Activated T-cell treated with anti-CD3 and anti-CD28 coated beads, Interleukin-2, amount 50 U/mL, for 72 hours (primary cell): ENCODE results near the gene HMCN1. TPM values are rescaled to one million over a fixed set of nuclear protein-coding genes. Genes with fewer than 3 reads are reported as not detected.

Experiments used
- ATAC-seq, 2 donors: fragments of 150-1000 bp; cut with Tn5 transposase; replicated peaks in 1 of 2; 2 replicates each; pipeline ENCODE4 v1.10.0; 2021; ENCODE audit warnings: moderate library complexity in 2 of 2, mild to moderate bottlenecking in 1 of 2
- DNase-seq, 2 donors: peaks; one replicate each; pipeline ENCODE4 v3.0.0; 2021 to 2022; ENCODE audit warnings: mixed read lengths in 1 of 2
- H3K27ac Mint-ChIP-seq: one replicate; pipeline ENCODE4 v1.8.0; 2022; ENCODE audit warnings: mild to moderate bottlenecking, moderate library complexity, mixed read lengths
- H3K27me3 Mint-ChIP-seq: one replicate; pipeline ENCODE4 v1.8.0; 2022; ENCODE audit warnings: low read depth, mixed read lengths
- H3K36me3 Mint-ChIP-seq, 2 donors: one replicate each; pipeline ENCODE4 v1.8.0; 2022; ENCODE audit warnings: mixed read lengths in 2 of 2, mild to moderate bottlenecking in 1 of 2; ENCODE audit not compliant: insufficient read depth in 2 of 2
- H3K4me1 Mint-ChIP-seq: one replicate; pipeline ENCODE4 v1.8.0; 2022; ENCODE audit warnings: low read depth, mixed read lengths
- H3K4me3 Mint-ChIP-seq, 2 donors: one replicate each; pipeline ENCODE4 v1.8.0; 2022; ENCODE audit warnings: mild to moderate bottlenecking in 2 of 2, mixed read lengths in 2 of 2, moderate library complexity in 2 of 2
- H3K9me3 Mint-ChIP-seq, 2 donors: one replicate each; pipeline ENCODE4 v1.8.0; 2022; ENCODE audit warnings: mixed read lengths in 2 of 2
- total RNA-seq, 2 donors: library from RNA; stranded (reverse); gene quantifications; one replicate each; pipeline ENCODE4 v1.2.3, GENCODE V29; 2022

Gene HMCN1
- total RNA-seq, 2 donors from 2014 or later = 0.05 to 0.12 TPM

GRCh38 chr1:185917646-185918045 lies 183.5 kb downstream of the HMCN1 start:
- no peak for ATAC-seq
- H3K4me3 Mint-ChIP-seq = no peak overlapping the region
- peaks cover 13% of the 10 kb centered on the region for H3K27me3 Mint-ChIP-seq
- no peaks in the 10 kb centered on the region for H3K4me1 Mint-ChIP-seq
- no peak overlapping the region for H3K27ac Mint-ChIP-seq
- DNase-seq = no peak
- H3K36me3 Mint-ChIP-seq = no peaks in the 10 kb centered on the region
- H3K9me3 Mint-ChIP-seq = peaks cover 0 to 1% of the 10 kb centered on the region in 2 donors

- Mint-ChIP-seq H3K36me3 (no peaks in the 10 kb centered on the region), H3K4me1 (no peaks in the 10 kb centered on the region), H3K9me3 (peaks cover 0 to 1% of the 10 kb centered on the region in 2 donors), H3K4me3 (no peak overlapping the region), H3K27ac (no peak overlapping the region), H3K27me3 (peaks cover 13% of the 10 kb centered on the region)
- no peak for DNase-seq
- ATAC-seq = no peak
These were observed 186.4 kb downstream of the HMCN1 start for GRCh38 chr1:185920602-185921001.

- ATAC-seq (no peak), DNase-seq (no peak)
- peaks cover 13% of the 10 kb centered on the region for H3K27me3 Mint-ChIP-seq
- H3K4me3 Mint-ChIP-seq = no peak overlapping the region
- H3K4me1 Mint-ChIP-seq = no peaks in the 10 kb centered on the region
- no peak overlapping the region for H3K27ac Mint-ChIP-seq
- no peaks in the 10 kb centered on the region for H3K36me3 Mint-ChIP-seq
- peaks cover 0 to 1% of the 10 kb centered on the region in 2 donors for H3K9me3 Mint-ChIP-seq
These were observed 187.4 kb downstream of the HMCN1 start for GRCh38 chr1:185921636-185922035.

GRCh38 chr1:185926588-185926987 lies 192.4 kb downstream of the HMCN1 start:
- DNase-seq = no peak
- no peaks in the 10 kb centered on the region for H3K4me1 Mint-ChIP-seq
- no peak overlapping the region for H3K4me3 Mint-ChIP-seq
- no peaks in the 10 kb centered on the region for H3K27me3 Mint-ChIP-seq
- H3K9me3 Mint-ChIP-seq = no peaks in the 10 kb centered on the region
- no peak for ATAC-seq
- no peak overlapping the region for H3K27ac Mint-ChIP-seq
- no peaks in the 10 kb centered on the region for H3K36me3 Mint-ChIP-seq

- Mint-ChIP-seq H3K9me3 (no peaks in the 10 kb centered on the region), H3K27ac (no peak overlapping the region), H3K27me3 (peaks cover under 1% of the 10 kb centered on the region), H3K4me1 (no peaks in the 10 kb centered on the region), H3K4me3 (no peak overlapping the region), H3K36me3 (no peaks in the 10 kb centered on the region)
- DNase-seq = no peak
- ATAC-seq = no peak
These were observed 195.6 kb downstream of the HMCN1 start for GRCh38 chr1:185929776-185930175.

- DNase-seq = no peak
- Mint-ChIP-seq H3K36me3 (no peaks in the 10 kb centered on the region), H3K27ac (no peak overlapping the region), H3K9me3 (no peaks in the 10 kb centered on the region), H3K4me3 (no peak overlapping the region), H3K4me1 (no peaks in the 10 kb centered on the region), H3K27me3 (peaks cover 8% of the 10 kb centered on the region)
- no peak for ATAC-seq
These were observed 197.2 kb downstream of the HMCN1 start for GRCh38 chr1:185931438-185931837.

- no peaks in the 10 kb centered on the region for H3K36me3 Mint-ChIP-seq
- no peak for ATAC-seq
These were observed 199.4 kb downstream of the HMCN1 start for GRCh38 chr1:185933580-185933979.

GRCh38 chr1:185934476-185935189 lies 200.4 kb downstream of the HMCN1 start:
- ATAC-seq (no peak), DNase-seq (no peak)
- H3K27me3 Mint-ChIP-seq = peaks cover 12% of the 10 kb centered on the region
- H3K4me1 Mint-ChIP-seq = no peaks in the 10 kb centered on the region
- H3K36me3 Mint-ChIP-seq = no peaks in the 10 kb centered on the region
- no peak overlapping the region for H3K4me3 Mint-ChIP-seq
- peaks cover 1 to 4% of the 10 kb centered on the region in 2 donors for H3K9me3 Mint-ChIP-seq
- H3K27ac Mint-ChIP-seq = no peak overlapping the region

More at GRCh38 chr1:185933580-185933979, 199.4 kb downstream of the HMCN1 start:
- Mint-ChIP-seq H3K9me3 (peaks cover 1 to 4% of the 10 kb centered on the region in 2 donors), H3K27me3 (peaks cover 12% of the 10 kb centered on the region), H3K4me1 (no peaks in the 10 kb centered on the region), H3K4me3 (no peak overlapping the region), H3K27ac (no peak overlapping the region)
- DNase-seq = no peak

- Mint-ChIP-seq H3K4me1 (no peaks in the 10 kb centered on the region), H3K27me3 (peaks cover 12% of the 10 kb centered on the region), H3K36me3 (no peaks in the 10 kb centered on the region), H3K9me3 (peaks cover 1 to 4% of the 10 kb centered on the region in 2 donors), H3K4me3 (no peak overlapping the region), H3K27ac (no peak overlapping the region)
- ATAC-seq = no peak
- no peak for DNase-seq
These were observed 201.2 kb downstream of the HMCN1 start for GRCh38 chr1:185935360-185935759.

GRCh38 chr1:185936641-185937040 lies 202.4 kb downstream of the HMCN1 start:
- Mint-ChIP-seq H3K4me3 (no peak overlapping the region), H3K9me3 (peaks cover 1 to 4% of the 10 kb centered on the region in 2 donors), H3K4me1 (no peaks in the 10 kb centered on the region), H3K27ac (no peak overlapping the region), H3K27me3 (peaks cover 12% of the 10 kb centered on the region), H3K36me3 (no peaks in the 10 kb centered on the region)
- DNase-seq = no peak
- ATAC-seq = no peak

GRCh38 chr1:185938396-185938795 lies 204.2 kb downstream of the HMCN1 start:
- Mint-ChIP-seq H3K4me3 (no peak overlapping the region), H3K27me3 (peaks cover 12% of the 10 kb centered on the region), H3K27ac (no peak overlapping the region), H3K9me3 (peaks cover 3 to 4% of the 10 kb centered on the region in 2 donors), H3K4me1 (no peaks in the 10 kb centered on the region), H3K36me3 (no peaks in the 10 kb centered on the region)
- no peak for ATAC-seq
- DNase-seq = no peak

- H3K27me3 Mint-ChIP-seq = peaks cover 12% of the 10 kb centered on the region
- DNase-seq (no peak), ATAC-seq (no peak)
- H3K9me3 Mint-ChIP-seq = peaks cover 3 to 4% of the 10 kb centered on the region in 2 donors
- no peaks in the 10 kb centered on the region for H3K4me1 Mint-ChIP-seq
- no peak overlapping the region for H3K27ac Mint-ChIP-seq
- no peak overlapping the region for H3K4me3 Mint-ChIP-seq
- H3K36me3 Mint-ChIP-seq = no peaks in the 10 kb centered on the region
These were observed 205.0 kb downstream of the HMCN1 start for GRCh38 chr1:185939142-185939541.

- Mint-ChIP-seq H3K27ac (no peak overlapping the region), H3K36me3 (no peaks in the 10 kb centered on the region), H3K9me3 (peaks cover 0 to 1% of the 10 kb centered on the region in 2 donors), H3K4me1 (no peaks in the 10 kb centered on the region), H3K4me3 (no peak overlapping the region), H3K27me3 (peaks cover 10% of the 10 kb centered on the region)
- ATAC-seq = no peak
- DNase-seq = no peak
These were observed 208.8 kb downstream of the HMCN1 start for GRCh38 chr1:185942961-185943360.

- Mint-ChIP-seq H3K4me3 (no peak overlapping the region), H3K9me3 (no peaks in the 10 kb centered on the region), H3K4me1 (no peaks in the 10 kb centered on the region), H3K27ac (no peak overlapping the region), H3K27me3 (no peaks in the 10 kb centered on the region), H3K36me3 (no peaks in the 10 kb centered on the region)
- DNase-seq (no peak), ATAC-seq (no peak)
These were observed 222.7 kb downstream of the HMCN1 start for GRCh38 chr1:185956881-185957280.
